Caco-2 (cell line): ENCODE results near the gene C1QL1. TPM values are rescaled to one million over a fixed set of nuclear protein-coding genes. Genes with fewer than 3 reads are reported as not detected.

Experiments
- BruUV-seq: library from RNA; stranded (reverse); fragments of 400-500 nt; replicated peaks from 2 replicates; lab custom pipeline; 2021; lab: Mats Ljungman, UMichigan
- CTCF ChIA-PET: fragments of 300-600 bp; sonication (Branson Sonifier 250); formaldehyde crosslinking; loops from one replicate; lab custom pipeline; 2022; ENCODE audit warnings: antibody characterized with exemption; lab: Charles Lee
- POLR2A ChIA-PET: fragments of 300-600 bp; sonication (Branson Sonifier 250); formaldehyde crosslinking; loops from one replicate; lab custom pipeline; 2022; ENCODE audit warnings: antibody characterized with exemption; lab: Charles Lee
- DNase-seq, 2 experiments: peaks; one replicate each; pipeline versions ENCODE4 v3.0.0 to v3.0.0-alpha.2; 2020 to 2022
- H3K27me3 ChIP-seq: replicated peaks from 2 replicates; pipeline ENCODE4 v1.6.0; 2011; ENCODE audit warnings: low read length; ENCODE audit not compliant: control insufficient read depth, insufficient read depth
- H3K36me3 ChIP-seq: 2 replicates; pipeline ENCODE4 v1.5.1; 2011; ENCODE audit warnings: low read length; ENCODE audit not compliant: control insufficient read depth, insufficient read depth
- H3K4me1 ChIP-seq: fragments of 250-450 bp; sonication (Bioruptor Pico); 2 replicates; pipeline ENCODE4 v1.5.1; 2020; ENCODE audit warnings: mild to moderate bottlenecking
- H3K4me3 ChIP-seq: 2 replicates; pipeline ENCODE4 v1.5.1; 2011; ENCODE audit warnings: low read depth, mild to moderate bottlenecking, control low read depth, low read length
- H3K9me3 ChIP-seq: fragments of 250-450 bp; sonication (Bioruptor Pico); 2 replicates; pipeline ENCODE4 v1.5.1; 2020; ENCODE audit warnings: mild to moderate bottlenecking, moderate library complexity
- H3K27ac Mint-ChIP-seq: one replicate; pipeline ENCODE4 v1.8.0; 2022; ENCODE audit warnings: mixed read lengths; ENCODE audit not compliant: unreplicated experiment
- H3K27me3 Mint-ChIP-seq: one replicate; pipeline ENCODE4 v1.8.0; 2022; ENCODE audit warnings: mixed read lengths; ENCODE audit not compliant: insufficient read depth, unreplicated experiment
- H3K36me3 Mint-ChIP-seq: one replicate; pipeline ENCODE4 v1.8.0; 2022; ENCODE audit warnings: mild to moderate bottlenecking, mixed read lengths; ENCODE audit not compliant: insufficient read depth, unreplicated experiment
- H3K4me1 Mint-ChIP-seq: one replicate; pipeline ENCODE4 v1.8.0; 2022; ENCODE audit warnings: low read depth, mixed read lengths; ENCODE audit not compliant: unreplicated experiment
- H3K4me3 Mint-ChIP-seq: one replicate; pipeline ENCODE4 v1.8.0; 2022; ENCODE audit warnings: mild to moderate bottlenecking, moderate library complexity, mixed read lengths; ENCODE audit not compliant: unreplicated experiment
- H3K9me3 Mint-ChIP-seq: one replicate; pipeline ENCODE4 v1.8.0; 2022; ENCODE audit warnings: mixed read lengths; ENCODE audit not compliant: unreplicated experiment
- CTCF ChIP-seq, 2 experiments: fragments of 200-600 bp in 1 of 2; IDR thresholded peaks; 1 replicate in 1 of 2; 2 replicates in 1 of 2; pipeline versions ENCODE4 v1.5.1 to v1.8.0; 2011 to 2022; ENCODE audit warnings: antibody characterized with exemption in 1 of 2, control low read depth in 1 of 2, inconsistent platforms in 1 of 2, low read depth in 1 of 2, low read length in 1 of 2, mild to moderate bottlenecking in 1 of 2, moderate library complexity in 1 of 2; ENCODE audit not compliant: insufficient read depth in 1 of 2, severe bottlenecking in 1 of 2, unreplicated experiment in 1 of 2
- intact Hi-C: fragments of 100-400 bp; cut with micrococcal nuclease; formaldehyde crosslinking; loops from one replicate; pipeline ENCODE4 v1.10.0; 2022; ENCODE audit not compliant: unreplicated experiment
- total RNA-seq: library from RNA; stranded (reverse); gene quantifications from 2 replicates; pipeline ENCODE4 v1.2.3, GENCODE V29; 2022

C1QL1 gene
- total RNA-seq, 1 experiment from 2014 or later, result 5.2 TPM

DNA sequence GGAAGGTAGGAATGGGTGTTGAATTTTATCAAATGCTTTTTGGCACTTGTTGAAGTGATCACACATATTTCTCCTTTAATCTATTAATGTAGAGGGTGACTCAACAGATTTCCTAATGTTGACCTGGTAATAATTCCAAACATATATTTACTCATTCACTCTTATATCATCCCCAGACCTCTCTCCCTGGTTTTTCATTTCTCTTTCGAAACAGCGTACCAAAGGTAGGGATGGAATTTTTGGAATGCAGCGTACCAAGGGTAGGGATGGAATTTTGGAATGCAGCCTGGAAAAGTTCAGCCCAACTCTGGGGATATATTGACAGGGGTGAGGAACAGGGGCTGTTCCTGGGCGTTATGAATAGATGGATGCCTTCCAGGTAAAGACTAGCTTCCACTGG is 27.8 kb downstream of the C1QL1 start:
- Mint-ChIP-seq H3K4me3 (peak overlapping the region; percentile 56), H3K36me3 (peaks cover 82% of the 10 kb centered on the region), H3K27ac (peak overlapping the region; percentile 91), H3K4me1 (peaks cover 36% of the 10 kb centered on the region), H3K27me3 (no peaks in the 10 kb centered on the region), H3K9me3 (no peaks in the 10 kb centered on the region)
- no peaks in the 10 kb centered on the region; the same call in 1 of the 2 replicates for H3K36me3 ChIP-seq
- BruUV-seq, result no TSS peak
- H3K4me1 ChIP-seq, result peaks cover 30% of the 10 kb centered on the region
- intact Hi-C loops, result no loop called here
- no peaks in the 10 kb centered on the region for H3K27me3 ChIP-seq
- no peak for TF ChIP-seq CTCF (IDR thresholded peaks at IDR 0.05; ENCODE audit: insufficient read depth in 1 of 2, low read depth in 1 of 2, low read length in 1 of 2, severe bottlenecking in 1 of 2, unreplicated experiment in 1 of 2)
- H3K4me3 ChIP-seq, result no peak overlapping the region
- POLR2A ChIA-PET, result interaction anchor here (0.6 to 0.8 kb wide), 2 partner anchors 71 to 120 kb away, joined by 4 to 8 read pairs; no protein-coding TSS in a partner anchor
- CTCF ChIA-PET, result interaction anchor here (0.6 to 1.4 kb wide), 2 partner anchors 13 to 43 kb away, joined by 5 read pairs; no protein-coding TSS in a partner anchor
- peak; percentile 66 to 67 for DNase-seq
- no peaks in the 10 kb centered on the region; the same call in 1 of the 2 replicates for H3K9me3 ChIP-seq

GRCh38 chr17:44935116-44935515 is 33.0 kb downstream of the C1QL1 start:
- H3K27me3 ChIP-seq, result no peaks in the 10 kb centered on the region
- H3K36me3 Mint-ChIP-seq, result peaks cover 84% of the 10 kb centered on the region
- BruUV-seq, result no TSS peak

GRCh38 chr17:44934745-44935105 is 33.4 kb downstream of the C1QL1 start:
- Mint-ChIP-seq H3K36me3 (peaks cover 84% of the 10 kb centered on the region), H3K27ac (no peak overlapping the region), H3K4me1 (peaks cover under 1% of the 10 kb centered on the region), H3K27me3 (no peaks in the 10 kb centered on the region), H3K4me3 (no peak overlapping the region), H3K9me3 (no peaks in the 10 kb centered on the region)
- Histone ChIP-seq H3K4me1 (peaks cover under 1% of the 10 kb centered on the region; the same call in 1 of the 2 replicates), H3K36me3 (peaks cover 2% of the 10 kb centered on the region), H3K27me3 (no peaks in the 10 kb centered on the region), H3K4me3 (no peak overlapping the region), H3K9me3 (no peaks in the 10 kb centered on the region; the same call in 1 of the 2 replicates)
- no TSS peak for BruUV-seq
- intact Hi-C loops, result no loop called here
- DNase-seq, result no peak
- POLR2A ChIA-PET, result no interaction called here
- TF ChIP-seq CTCF (IDR thresholded peaks at IDR 0.05; ENCODE audit: insufficient read depth in 1 of 2, low read depth in 1 of 2, low read length in 1 of 2, severe bottlenecking in 1 of 2, unreplicated experiment in 1 of 2), result no peak
- CTCF ChIA-PET, result no interaction called here

More at GRCh38 chr17:44935116-44935515, 33.0 kb downstream of the C1QL1 start:
- Histone ChIP-seq H3K36me3 (peaks cover 2% of the 10 kb centered on the region), H3K9me3 (no peaks in the 10 kb centered on the region; the same call in 1 of the 2 replicates), H3K4me1 (peaks cover 5% of the 10 kb centered on the region), H3K4me3 (no peak overlapping the region)
- Mint-ChIP-seq H3K4me1 (peaks cover 4% of the 10 kb centered on the region), H3K27me3 (no peaks in the 10 kb centered on the region), H3K4me3 (no peak overlapping the region), H3K9me3 (no peaks in the 10 kb centered on the region), H3K27ac (no peak overlapping the region)
- TF ChIP-seq CTCF (IDR thresholded peaks at IDR 0.05; ENCODE audit: insufficient read depth in 1 of 2, low read depth in 1 of 2, low read length in 1 of 2, severe bottlenecking in 1 of 2, unreplicated experiment in 1 of 2), result no peak
- CTCF ChIA-PET, result no interaction called here
- POLR2A ChIA-PET, result no interaction called here
- DNase-seq, result no peak
- intact Hi-C loops, result no loop called here
